Measurements from ENCODE around the gene ZNF555. TPM values are rescaled to one million over a fixed set of nuclear protein-coding genes. Genes with fewer than 3 reads are reported as not detected.

The ZNF555 gene
- total and polyA plus RNA-seq, 9 of the 15 experiments (the other 6 are each of a cell fraction or from before 2014, with no cell fraction given): 2.0 to 6.7 (median 5.4) TPM

GRCh38 chr19:2840794-2841791 lies at the start of gene ZNF555 (continued):
- peak; percentile 78 for TF ChIP-seq GMEB1 (CRISPR knock-in tag; IDR thresholded peaks at IDR 0.05)
- TF ChIP-seq SREBF1 (IDR thresholded peaks at IDR 0.05; ENCODE audit: borderline replicate concordance, low read depth, low read length): no peak
- TF ChIP-seq IRF9 (tag; IDR thresholded peaks at IDR 0.05): no peak
- peak; percentile 53 for TF ChIP-seq EGR1 (conservative IDR thresholded peaks at IDR 0.05)
- peak; percentile 100 for TF ChIP-seq SAFB (IDR thresholded peaks at IDR 0.05; ENCODE audit: borderline replicate concordance, low read depth, low read length)
- TF ChIP-seq ZNF407 (IDR thresholded peaks at IDR 0.05; ENCODE audit: low read depth): no peak
- TF ChIP-seq ZC3H4 (CRISPR knock-in tag; IDR thresholded peaks at IDR 0.05; ENCODE audit: borderline replicate concordance): no peak
- TF ChIP-seq ZNF282 (CRISPR knock-in tag; IDR thresholded peaks at IDR 0.05): no peak
- TF ChIP-seq, protein P1, sequence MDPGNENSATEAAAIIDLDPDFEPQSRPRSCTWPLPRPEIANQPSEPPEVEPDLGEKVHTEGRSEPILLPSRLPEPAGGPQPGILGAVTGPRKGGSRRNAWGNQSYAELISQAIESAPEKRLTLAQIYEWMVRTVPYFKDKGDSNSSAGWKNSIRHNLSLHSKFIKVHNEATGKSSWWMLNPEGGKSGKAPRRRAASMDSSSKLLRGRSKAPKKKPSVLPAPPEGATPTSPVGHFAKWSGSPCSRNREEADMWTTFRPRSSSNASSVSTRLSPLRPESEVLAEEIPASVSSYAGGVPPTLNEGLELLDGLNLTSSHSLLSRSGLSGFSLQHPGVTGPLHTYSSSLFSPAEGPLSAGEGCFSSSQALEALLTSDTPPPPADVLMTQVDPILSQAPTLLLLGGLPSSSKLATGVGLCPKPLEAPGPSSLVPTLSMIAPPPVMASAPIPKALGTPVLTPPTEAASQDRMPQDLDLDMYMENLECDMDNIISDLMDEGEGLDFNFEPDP (CRISPR knock-in tag; IDR thresholded peaks at IDR 0.05): no peak
- TF ChIP-seq NFE2 (IDR thresholded peaks at IDR 0.05; ENCODE audit: low read depth): no peak
- no peak for TF ChIP-seq IFI16 (CRISPR knock-in tag; IDR thresholded peaks at IDR 0.05)
- peak; percentile 100 for TF ChIP-seq GATAD2B (IDR thresholded peaks at IDR 0.05; ENCODE audit: borderline replicate concordance)
- TF ChIP-seq ASH1L (IDR thresholded peaks at IDR 0.05; ENCODE audit: borderline replicate concordance, low read depth, partially characterized antibody): peak; percentile 98
- peak; percentile 65; the same call in 1 of the 2 replicates for TF ChIP-seq SIN3B (IDR thresholded peaks at IDR 0.05; ENCODE audit: low read depth)
- TF ChIP-seq MCM3 (IDR thresholded peaks at IDR 0.05): no peak

Measured in K562 (cell line).